K562 (cell line): Measurements from ENCODE around the gene TULP4. TPM values are rescaled to one million over a fixed set of nuclear protein-coding genes. Genes with fewer than 3 reads are reported as not detected.

ENCODE experiments used
- ATAC-seq: fragments of 200-7000 bp; cut with Tn5 transposase; 3 replicates; pipeline ENCODE4 v1.9.1; 2020; ENCODE audit warnings: moderate library complexity
- BruUV-seq: library from RNA; stranded (reverse); fragments of 400-500 nt; replicated peaks from 2 replicates; lab custom pipeline; 2021; lab: Mats Ljungman, UMichigan
- CTCF ChIA-PET: fragments of 300-600 bp; formaldehyde crosslinking; extraction: SDS; loops from one replicate; lab custom pipeline; 2021; ENCODE audit warnings: low intra/inter-chr PET ratio; lab: Yijun Ruan, JAX
- POLR2A ChIA-PET: fragments of 300-600, 350-650 bp; sonication (Branson Sonifier 250); formaldehyde crosslinking; extraction: SDS; loops from one replicate; lab custom pipeline; 2021; ENCODE audit warnings: antibody characterized with exemption, inconsistent platforms; lab: Yijun Ruan, JAX
- DNase-seq, 4 experiments: peaks; one replicate each; pipeline versions ENCODE4 v3.0.0 to v3.0.0-alpha.2; 2011 to 2018; ENCODE audit warnings: low spot score in 3 of 4, mixed read lengths in 3 of 4; ENCODE audit errors: extremely low read depth in 1 of 4
- FAIRE-seq: peaks from 2 replicates; lab custom pipeline; 2011; peaks lifted over from hg19 to GRCh38; lab: Jason Lieb, UNC
- H2AFZ ChIP-seq: 2 replicates; pipeline ENCODE4 v1.6.0; 2011; ENCODE audit warnings: low read depth, low read length, control low read depth, inconsistent platforms
- H3K27ac ChIP-seq: fragments of 200-600 bp; 3 replicates; pipeline ENCODE4 v1.8.0; 2011; ENCODE audit warnings: low read depth, mild to moderate bottlenecking, control low read depth, inconsistent platforms, low read length, moderate library complexity, mixed read lengths; ENCODE audit errors: extremely low read depth
- H3K27me3 ChIP-seq, 2 experiments: fragments of 300-600 bp in 1 of 2; 2 replicates in 1 of 2; 3 replicates in 1 of 2; pipeline versions ENCODE4 v1.6.0 to v1.8.0; 2011; ENCODE audit warnings: inconsistent platforms in 2 of 2, low read length in 2 of 2, mild to moderate bottlenecking in 1 of 2, mixed read lengths in 1 of 2, moderate library complexity in 1 of 2; ENCODE audit not compliant: control insufficient read depth in 2 of 2, insufficient read depth in 2 of 2
- H3K36me3 ChIP-seq: fragments of 300-600 bp; 3 replicates; pipeline ENCODE4 v1.8.0; 2011; ENCODE audit warnings: mild to moderate bottlenecking, low read length, inconsistent platforms; ENCODE audit not compliant: control insufficient read depth, insufficient read depth
- H3K4me1 ChIP-seq, 2 experiments: fragments of 200-600 bp in 1 of 2; replicated peaks in 1 of 2; 2 replicates in 1 of 2; 3 replicates in 1 of 2; pipeline versions ENCODE4 v1.5.1 to v1.8.0; 2011; ENCODE audit warnings: inconsistent platforms in 2 of 2, low read length in 2 of 2, mild to moderate bottlenecking in 1 of 2, mixed read lengths in 1 of 2, moderate library complexity in 1 of 2; ENCODE audit not compliant: control insufficient read depth in 2 of 2, insufficient read depth in 2 of 2
- H3K4me2 ChIP-seq: 2 replicates; pipeline ENCODE4 v1.6.1; 2011; ENCODE audit warnings: low read length, control low read depth, inconsistent platforms, mixed read lengths; ENCODE audit not compliant: insufficient read depth
- H3K4me3 ChIP-seq: fragments of 200-600 bp; sonication (generic), shearing (Covaris generic); 2 replicates; pipeline ENCODE4 v1.5.1; 2016; ENCODE audit warnings: control low read depth, inconsistent platforms
- H3K79me2 ChIP-seq: fragments of 200-600 bp; 3 replicates; pipeline ENCODE4 v1.8.0; 2011; ENCODE audit warnings: low read length, inconsistent platforms; ENCODE audit not compliant: control insufficient read depth, insufficient read depth
- H3K9ac ChIP-seq, 2 experiments: 2 replicates each; pipeline versions ENCODE4 v1.6.0 to v1.6.1; 2011; ENCODE audit warnings: low read depth in 2 of 2, low read length in 2 of 2, control low read depth in 1 of 2, inconsistent platforms in 1 of 2, mild to moderate bottlenecking in 1 of 2, mixed read lengths in 1 of 2; ENCODE audit not compliant: insufficient read depth in 1 of 2
- H3K9me1 ChIP-seq: one replicate; pipeline ENCODE4 v1.6.0; 2011; ENCODE audit warnings: inconsistent platforms, mild to moderate bottlenecking, low read length, moderate library complexity; ENCODE audit not compliant: control insufficient read depth, insufficient read depth
- H3K9me3 ChIP-seq: replicated peaks from 2 replicates; pipeline ENCODE4 v1.5.1; 2011; ENCODE audit warnings: low read depth, low read length, inconsistent platforms; ENCODE audit not compliant: control insufficient read depth, insufficient read depth
- H4K20me1 ChIP-seq: replicated peaks from 2 replicates; pipeline ENCODE4 v1.6.1; 2011; ENCODE audit warnings: low read length, inconsistent platforms, mixed read lengths; ENCODE audit not compliant: control insufficient read depth, insufficient read depth
- CC2D1A ChIP-seq: fragments of 450-650 bp; IDR thresholded peaks from 2 replicates; pipeline ENCODE4 v1.6.1; 2017; ENCODE audit warnings: mild to moderate bottlenecking
- MAFF ChIP-seq: IDR thresholded peaks from 2 replicates; pipeline ENCODE4 v1.6.1; 2012; ENCODE audit warnings: low read length, improper control_type of control experiment
- MYNN ChIP-seq, 2 experiments: sonication (generic); formaldehyde crosslinking in 1 of 2; IDR thresholded peaks; 2 replicates each; pipeline versions ENCODE4 v1.5.0 to v1.6.1; 2016 to 2020; ENCODE audit warnings: antibody characterized with exemption in 1 of 2, missing genetic modification reagents in 1 of 2
- NCOA6 ChIP-seq: fragments of 450-650 bp; IDR thresholded peaks from 2 replicates; pipeline ENCODE4 v1.6.1; 2017; ENCODE audit warnings: mild to moderate bottlenecking
- SIN3A ChIP-seq, 2 experiments: fragments of 150-350 bp in 1 of 2; IDR thresholded peaks; 2 replicates each; pipeline ENCODE4 v1.6.1; 2011 to 2016; ENCODE audit warnings: borderline replicate concordance in 2 of 2, low read depth in 2 of 2, low read length in 2 of 2, mild to moderate bottlenecking in 2 of 2, moderate library complexity in 2 of 2; ENCODE audit not compliant: control insufficient read depth in 1 of 2
- SMARCC2 ChIP-seq: fragments of 450-650 bp; IDR thresholded peaks from 2 replicates; pipeline ENCODE4 v1.6.1; 2017; ENCODE audit warnings: antibody characterized with exemption, moderate library complexity, mild to moderate bottlenecking, low read depth
- SP1 ChIP-seq: sonication (generic); formaldehyde crosslinking; IDR thresholded peaks from 2 replicates; pipeline ENCODE4 v1.8.1; 2022; ENCODE audit warnings: mild to moderate bottlenecking, missing genetic modification reagents
- TCF7 ChIP-seq: sonication (generic); IDR thresholded peaks from 2 replicates; pipeline ENCODE4 v1.6.1; 2016; ENCODE audit warnings: antibody characterized with exemption, borderline replicate concordance
- ZNF175 ChIP-seq: fragments of 200-800 bp; sonication (Bioruptor generic); IDR thresholded peaks from 2 replicates; pipeline ENCODE4 v1.6.1; 2016; ENCODE audit warnings: low read depth, mild to moderate bottlenecking, missing genetic modification characterization, missing compliant biosample characterization
- ZNF75A ChIP-seq: fragments of 450-650 bp; formaldehyde crosslinking; IDR thresholded peaks from 2 replicates; pipeline ENCODE4 v1.4.0; 2020; ENCODE audit warnings: mild to moderate bottlenecking
- WGBS: fragments of 100-300 bp; shearing (Covaris generic); methylation state at CpG from one replicate; pipeline ENCODE4 v1.1.6; 2016; ENCODE audit warnings: low coverage, mixed read lengths; ENCODE audit not compliant: insufficient coverage; ENCODE audit errors: missing lambda C conversion rate; 5-methylcytosine and 5-hydroxymethylcytosine counted together
- in situ Hi-C: fragments of 300-500 bp; cut with MboI; formaldehyde crosslinking; loops from 4 replicates; pipeline ENCODE4 v1.15.0; 2018; ENCODE audit warnings: inconsistent platforms, mixed read lengths
- intact Hi-C: fragments of 100-400 bp; cut with micrococcal nuclease; formaldehyde crosslinking; loops from 2 replicates; pipeline ENCODE4 v1.14.2; 2022
- polyA plus RNA-seq, 8 experiments: library from polyadenylated mRNA; depleted of rRNA in 4 of 8; stranded (reverse) in 5 of 8; unstranded in 3 of 8; fragments of >200 nt; fragmentation: Nextera tagmentation in 2 of 8; fragmentation: Illumina TruSeq in 1 of 8; extraction: Ambion mirVana in 2 of 8; extraction: Trizol in 1 of 8; gene quantifications; 2 replicates each; pipeline versions ENCODE4 v1.2.1 to v1.2.3, GENCODE V29; 2011 to 2014; ENCODE audit warnings: inconsistent platforms in 1 of 8, missing spikeins in 1 of 8
- total RNA-seq, 7 experiments: library from RNA; depleted of rRNA in 6 of 7; stranded (reverse); fragments of >200 nt in 6 of 7; fragmentation: Illumina TruSeq in 2 of 7; extraction: Trizol in 2 of 7; gene quantifications; 2 replicates each; pipeline versions ENCODE4 v1.2.1 to v1.2.3, GENCODE V29; 2011 to 2021; ENCODE audit warnings: low replicate concordance in 1 of 7
- TF ChIP-seq, protein P1 (sequence below): fragments of 250-450 bp; sonication (Bioruptor Pico); IDR thresholded peaks from 2 replicates; pipeline ENCODE4 v1.5.0; 2021; ENCODE audit warnings: mild to moderate bottlenecking, moderate library complexity
- TF ChIP-seq, protein P2 (sequence below): IDR thresholded peaks from 2 replicates; pipeline ENCODE4 v1.6.1; 2011; ENCODE audit warnings: borderline replicate concordance, low read depth, mild to moderate bottlenecking, moderate library complexity, low read length; ENCODE audit not compliant: insufficient read depth, poor library complexity, severe bottlenecking

TULP4 gene
- total and polyA plus RNA-seq, 9 of the 15 experiments (the other 6 are each of a cell fraction or from before 2014, with no cell fraction given), result 1.2 to 50.4 (median 11.0) TPM

DNA sequence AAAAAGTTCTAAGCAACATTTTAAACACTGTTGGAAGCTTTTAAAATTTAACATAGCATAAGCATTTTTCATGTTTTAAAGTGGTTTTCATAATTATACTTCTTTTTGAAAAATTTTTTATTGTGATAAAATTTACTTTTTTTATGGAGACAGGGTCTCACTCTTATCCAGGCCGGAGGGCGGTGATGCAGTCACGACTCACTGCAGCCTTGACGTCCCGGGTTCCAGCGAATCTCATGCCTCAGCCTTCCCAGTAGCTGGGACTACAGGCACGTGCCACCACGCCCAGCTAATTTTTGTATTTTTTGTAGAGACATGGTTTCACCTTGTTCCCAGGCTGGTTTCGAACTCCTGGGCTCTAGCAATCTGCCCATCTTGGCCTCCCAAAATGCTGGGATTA lies 46.1 kb upstream of the TULP4 start (continued):
- TF ChIP-seq, protein P1, sequence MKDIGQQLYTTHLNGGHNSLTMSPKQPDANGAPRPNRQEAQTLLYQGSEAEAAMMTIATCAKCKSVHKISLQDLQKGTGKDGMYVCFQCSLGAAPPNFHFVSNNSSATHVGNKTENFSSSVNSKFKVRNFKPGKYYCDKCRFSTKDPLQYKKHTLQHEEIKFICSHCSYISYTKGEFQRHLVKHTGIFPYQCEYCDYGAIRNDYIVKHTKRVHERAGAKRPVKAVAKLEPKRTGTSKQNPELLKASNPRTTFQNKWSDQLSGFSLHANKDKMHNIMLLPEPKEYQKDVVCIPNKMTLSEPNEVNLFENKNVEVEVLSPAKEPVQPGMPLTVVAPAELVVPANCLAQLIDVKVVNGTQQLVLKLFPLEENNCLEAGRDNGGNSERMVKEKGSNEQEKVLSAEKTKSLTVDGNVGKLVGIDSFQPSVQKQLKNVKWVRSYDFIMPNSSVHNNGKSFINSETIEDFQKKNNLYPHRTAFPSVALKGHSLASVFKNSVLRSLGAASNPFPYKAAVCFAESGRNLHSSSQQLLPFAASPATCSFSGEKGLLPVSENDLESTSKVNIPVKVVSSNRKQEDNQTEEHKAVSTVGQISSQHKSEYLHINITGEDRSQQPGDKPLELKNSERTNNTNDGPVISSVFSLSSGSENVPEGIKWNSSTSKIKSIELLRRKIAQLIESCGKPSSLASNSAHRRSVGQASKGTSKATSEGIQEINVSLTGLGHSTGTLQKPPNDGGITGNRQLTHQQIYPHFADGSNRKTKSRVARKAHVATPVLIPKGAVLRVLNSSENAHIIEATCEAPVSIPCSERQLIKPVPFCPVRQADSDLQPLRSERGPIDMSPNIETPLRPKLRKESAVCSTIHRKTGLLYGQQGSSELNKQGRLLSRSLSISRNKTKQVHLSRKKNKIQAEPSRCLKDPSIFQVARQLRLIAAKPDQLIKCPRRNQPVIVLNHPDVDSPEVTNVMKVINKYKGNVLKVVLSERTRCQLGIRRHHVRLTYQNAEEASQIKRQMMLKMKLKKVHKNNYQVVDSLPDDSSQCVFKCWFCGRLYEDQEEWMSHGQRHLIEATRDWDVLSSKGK (CRISPR knock-in tag), result no peak
- no peak for TF ChIP-seq MAFF

DNA sequence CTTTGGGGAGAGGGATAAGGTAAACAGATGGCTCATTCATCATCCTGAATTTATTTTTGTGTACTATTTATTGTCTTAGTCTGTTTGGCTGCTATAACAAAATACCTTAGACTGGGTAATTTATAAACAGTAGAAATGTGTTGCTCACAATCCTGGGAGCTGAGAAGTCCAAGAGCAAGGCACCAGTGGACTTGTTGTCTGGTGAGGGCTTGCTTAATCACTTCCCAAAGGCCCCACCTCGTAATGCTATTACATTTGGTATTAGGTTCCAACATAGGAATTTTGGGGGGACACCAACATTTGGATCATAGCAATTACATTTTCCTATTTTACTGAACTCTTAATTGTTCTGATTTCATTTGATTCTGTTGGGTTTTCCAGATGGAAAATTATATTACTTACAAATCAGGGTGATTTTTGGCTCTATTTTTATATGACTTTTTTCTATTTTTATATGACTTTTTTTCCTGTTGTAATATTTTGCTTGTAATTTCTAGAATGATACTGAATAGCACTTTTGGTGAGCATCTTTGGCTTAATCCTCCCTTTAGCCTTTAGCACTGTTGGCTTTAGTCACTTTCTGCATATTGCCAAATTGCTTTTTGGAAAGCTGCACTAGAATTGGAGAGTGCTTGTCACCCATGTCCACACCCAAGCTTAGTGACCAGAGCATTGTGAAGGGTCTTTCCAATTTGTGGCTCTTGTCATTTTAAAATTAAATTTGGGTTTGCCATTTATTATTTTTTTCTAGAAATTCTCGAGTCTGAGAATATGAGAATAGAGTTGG lies 43.7 kb upstream of the TULP4 start:
- no peak overlapping the region for H3K9ac ChIP-seq
- BruUV-seq, result no TSS peak
- in situ Hi-C loops (no loop called here), intact Hi-C loops (no loop called here)
- H3K9me1 ChIP-seq, result no peaks in the 10 kb centered on the region
- no peak overlapping the region for H3K4me2 ChIP-seq
- no peaks in the 10 kb centered on the region for H3K9me3 ChIP-seq
- H3K27ac ChIP-seq, result no peak overlapping the region
- no peak for ATAC-seq
- no peaks in the 10 kb centered on the region for H3K36me3 ChIP-seq
- POLR2A ChIA-PET, result no interaction called here
- WGBS, result 78% methylated on average over 2 of the region's 2 CpGs
- no peak overlapping the region for H3K4me3 ChIP-seq
- CTCF ChIA-PET, result no interaction called here
- no peaks in the 10 kb centered on the region; a peak in 1 of 5 replicates for H3K4me1 ChIP-seq
- H3K79me2 ChIP-seq, result no peaks in the 10 kb centered on the region
- no peak overlapping the region for H2AFZ ChIP-seq
- FAIRE-seq, result no peak
- H4K20me1 ChIP-seq, result no peaks in the 10 kb centered on the region
- no peaks in the 10 kb centered on the region for H3K27me3 ChIP-seq
- DNase-seq, result no peak
- TF ChIP-seq CC2D1A (no peak), MYNN (IDR thresholded peaks at IDR 0.05) (no peak), MYNN (CRISPR knock-in tag; IDR thresholded peaks at IDR 0.05) (no peak), SMARCC2 (no peak), TCF7 (no peak), SIN3A (IDR thresholded peaks at IDR 0.05; ENCODE audit: borderline replicate concordance in 2 of 2, control insufficient read depth in 1 of 2, low read depth in 2 of 2, low read length in 2 of 2) (no peak), SP1 (no peak), NCOA6 (no peak), ZNF75A (CRISPR knock-in tag) (no peak), ZNF175 (CRISPR knock-in tag) (no peak)
- TF ChIP-seq, protein P2, sequence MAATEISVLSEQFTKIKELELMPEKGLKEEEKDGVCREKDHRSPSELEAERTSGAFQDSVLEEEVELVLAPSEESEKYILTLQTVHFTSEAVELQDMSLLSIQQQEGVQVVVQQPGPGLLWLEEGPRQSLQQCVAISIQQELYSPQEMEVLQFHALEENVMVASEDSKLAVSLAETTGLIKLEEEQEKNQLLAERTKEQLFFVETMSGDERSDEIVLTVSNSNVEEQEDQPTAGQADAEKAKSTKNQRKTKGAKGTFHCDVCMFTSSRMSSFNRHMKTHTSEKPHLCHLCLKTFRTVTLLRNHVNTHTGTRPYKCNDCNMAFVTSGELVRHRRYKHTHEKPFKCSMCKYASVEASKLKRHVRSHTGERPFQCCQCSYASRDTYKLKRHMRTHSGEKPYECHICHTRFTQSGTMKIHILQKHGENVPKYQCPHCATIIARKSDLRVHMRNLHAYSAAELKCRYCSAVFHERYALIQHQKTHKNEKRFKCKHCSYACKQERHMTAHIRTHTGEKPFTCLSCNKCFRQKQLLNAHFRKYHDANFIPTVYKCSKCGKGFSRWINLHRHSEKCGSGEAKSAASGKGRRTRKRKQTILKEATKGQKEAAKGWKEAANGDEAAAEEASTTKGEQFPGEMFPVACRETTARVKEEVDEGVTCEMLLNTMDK, result no peak
